Raji (cell line): ENCODE data around the gene TRAM2.

Experiments used
- POLR2A ChIP-seq: IDR thresholded peaks from 2 replicates; pipeline ENCODE4 v1.6.1; 2011; ENCODE audit warnings: low read depth, low read length, control low read depth; ENCODE audit not compliant: insufficient read depth

The TRAM2 gene

DNA sequence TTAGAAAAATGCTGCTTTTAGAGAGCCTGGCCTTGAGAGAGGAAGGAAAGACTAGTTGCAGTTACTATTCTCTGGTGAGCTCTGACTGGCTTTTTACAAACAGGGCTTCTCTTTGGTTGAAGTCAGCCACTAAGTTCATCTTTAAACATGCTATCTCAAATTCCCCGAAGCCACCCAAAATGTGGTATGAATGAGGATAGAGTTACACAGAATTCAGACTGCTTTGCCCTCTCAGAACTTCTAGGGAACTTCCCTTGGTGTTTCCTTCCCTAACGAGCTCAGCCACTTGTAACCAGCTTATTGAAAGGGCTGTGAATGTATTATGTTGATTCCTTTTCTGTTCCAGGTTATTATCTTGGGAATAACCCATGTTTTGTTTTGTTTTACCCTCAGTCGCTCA, 83.2 kb downstream of the TRAM2 start:
- no peak for TF ChIP-seq POLR2A

- TF ChIP-seq POLR2A, result no peak
Observed at GRCh38 chr6:52491203-52492069, 85.4 kb downstream of the TRAM2 start.

GRCh38 chr6:52489881-52490280, 87.0 kb downstream of the TRAM2 start:
- no peak for TF ChIP-seq POLR2A

- no peak for TF ChIP-seq POLR2A
Observed at GRCh38 chr6:52483671-52484003, 93.2 kb downstream of the TRAM2 start.

- no peak for TF ChIP-seq POLR2A
Observed at GRCh38 chr6:52482903-52483670, 93.8 kb downstream of the TRAM2 start.

DNA sequence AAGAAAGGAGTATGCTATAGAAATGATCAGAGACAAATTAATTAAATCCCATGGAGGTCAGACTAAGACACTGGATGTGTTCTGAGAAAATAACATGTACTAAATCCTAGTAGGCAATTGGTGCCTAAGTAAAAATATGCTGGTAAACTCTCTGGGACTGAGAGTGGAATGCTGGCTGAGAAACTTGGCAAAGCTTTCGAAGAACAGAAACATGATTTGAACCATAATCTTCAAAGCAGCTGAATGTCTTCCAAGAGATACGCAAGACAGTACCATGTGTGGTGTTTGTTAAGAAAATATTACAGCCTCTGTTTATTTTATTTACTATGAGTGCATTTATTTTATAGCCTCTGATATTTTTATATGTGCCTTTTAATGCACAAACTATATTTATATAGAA, 101.6 kb downstream of the TRAM2 start:
- no peak for TF ChIP-seq POLR2A

- no peak for TF ChIP-seq POLR2A
Observed at GRCh38 chr6:52474173-52474572, 102.7 kb downstream of the TRAM2 start.

DNA sequence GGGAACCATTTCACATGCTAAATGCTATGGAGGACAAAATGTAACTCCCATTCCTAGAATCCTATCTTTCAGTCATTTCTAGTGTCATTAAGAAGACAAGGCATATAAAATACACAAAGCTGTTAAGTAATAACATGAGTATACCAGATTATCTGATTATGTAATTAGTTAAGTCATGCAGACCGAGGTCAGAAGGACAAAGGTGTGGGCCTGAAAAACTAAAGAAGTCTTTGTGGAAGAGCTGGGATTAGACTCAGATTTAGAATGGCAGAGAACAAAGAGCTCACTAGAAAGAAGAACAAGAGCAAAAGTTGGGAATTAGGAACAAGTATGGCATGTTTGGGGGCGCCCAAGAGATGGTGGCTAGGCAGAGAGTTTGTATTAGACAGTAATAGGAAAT, 119.8 kb downstream of the TRAM2 start:
- no peak for TF ChIP-seq POLR2A

DNA sequence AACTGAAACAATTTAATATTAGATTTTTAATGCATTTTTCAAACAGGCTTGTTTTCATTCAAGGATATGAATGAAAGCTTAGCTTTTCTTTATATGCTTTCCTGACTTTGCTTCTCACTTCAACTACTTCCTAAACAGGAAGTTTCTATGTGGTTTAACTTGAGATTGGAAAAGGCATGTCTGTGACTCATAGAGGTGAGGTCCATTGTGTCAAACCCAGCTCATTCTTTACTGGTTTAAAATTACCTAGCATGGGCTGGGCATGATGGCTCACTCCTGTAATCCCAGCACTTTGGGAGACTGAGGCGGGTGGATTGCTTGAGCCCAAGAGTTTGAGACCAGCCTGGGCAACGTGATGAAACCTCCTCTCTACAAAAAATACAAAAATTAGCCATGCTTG, 122.3 kb downstream of the TRAM2 start:
- no peak for TF ChIP-seq POLR2A
